Lower leg skin (tissue), 3 donors: Measurements from ENCODE around the gene ARID5A.

Source experiments
- POLR2A ChIP-seq, 2 donors: fragments of 450-650 bp; IDR thresholded peaks; one replicate each; pipeline ENCODE4 v1.6.1; 2016 to 2017; ENCODE audit warnings: antibody characterized with exemption in 2 of 2, mild to moderate bottlenecking in 1 of 2, moderate library complexity in 1 of 2
- TF ChIP-seq, protein P1 (sequence below), 3 donors: fragments of 450-650 bp; IDR thresholded peaks; one replicate each; pipeline ENCODE4 v1.5.1; 2016; ENCODE audit warnings: antibody characterized with exemption in 3 of 3, mild to moderate bottlenecking in 3 of 3, moderate library complexity in 2 of 3

DNA sequence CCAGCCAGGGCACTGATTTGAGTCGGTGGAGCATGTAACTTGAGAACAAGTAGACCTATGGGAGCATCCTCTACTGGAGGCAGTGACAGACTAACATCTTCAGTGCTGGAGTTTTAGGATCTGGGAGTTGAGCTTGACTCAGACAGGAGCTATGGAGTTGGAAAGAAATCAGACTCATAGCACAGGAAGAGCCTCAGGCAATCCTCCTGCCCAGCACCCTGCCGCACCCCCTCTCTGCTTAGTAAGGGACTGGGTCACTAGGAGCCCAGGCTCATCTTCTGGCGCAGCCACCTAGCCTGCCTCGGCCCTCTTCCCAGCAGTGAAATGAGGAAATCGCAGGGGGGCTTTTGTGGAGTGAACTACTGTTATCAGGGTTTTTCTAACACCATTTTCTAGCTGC is 3.6 kb downstream of the ARID5A start:
- TF ChIP-seq, protein P1, sequence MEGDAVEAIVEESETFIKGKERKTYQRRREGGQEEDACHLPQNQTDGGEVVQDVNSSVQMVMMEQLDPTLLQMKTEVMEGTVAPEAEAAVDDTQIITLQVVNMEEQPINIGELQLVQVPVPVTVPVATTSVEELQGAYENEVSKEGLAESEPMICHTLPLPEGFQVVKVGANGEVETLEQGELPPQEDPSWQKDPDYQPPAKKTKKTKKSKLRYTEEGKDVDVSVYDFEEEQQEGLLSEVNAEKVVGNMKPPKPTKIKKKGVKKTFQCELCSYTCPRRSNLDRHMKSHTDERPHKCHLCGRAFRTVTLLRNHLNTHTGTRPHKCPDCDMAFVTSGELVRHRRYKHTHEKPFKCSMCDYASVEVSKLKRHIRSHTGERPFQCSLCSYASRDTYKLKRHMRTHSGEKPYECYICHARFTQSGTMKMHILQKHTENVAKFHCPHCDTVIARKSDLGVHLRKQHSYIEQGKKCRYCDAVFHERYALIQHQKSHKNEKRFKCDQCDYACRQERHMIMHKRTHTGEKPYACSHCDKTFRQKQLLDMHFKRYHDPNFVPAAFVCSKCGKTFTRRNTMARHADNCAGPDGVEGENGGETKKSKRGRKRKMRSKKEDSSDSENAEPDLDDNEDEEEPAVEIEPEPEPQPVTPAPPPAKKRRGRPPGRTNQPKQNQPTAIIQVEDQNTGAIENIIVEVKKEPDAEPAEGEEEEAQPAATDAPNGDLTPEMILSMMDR (IDR thresholded peaks at IDR 0.05), result no peak
- TF ChIP-seq POLR2A (IDR thresholded peaks at IDR 0.05), result no peak
